Measurements from ENCODE around the gene HOXC10. TPM values are rescaled to one million over a fixed set of nuclear protein-coding genes. Genes with fewer than 3 reads are reported as not detected.

The HOXC10 gene
- total and polyA plus RNA-seq, 2 experiments from 2014 or later, result not detected

DNA sequence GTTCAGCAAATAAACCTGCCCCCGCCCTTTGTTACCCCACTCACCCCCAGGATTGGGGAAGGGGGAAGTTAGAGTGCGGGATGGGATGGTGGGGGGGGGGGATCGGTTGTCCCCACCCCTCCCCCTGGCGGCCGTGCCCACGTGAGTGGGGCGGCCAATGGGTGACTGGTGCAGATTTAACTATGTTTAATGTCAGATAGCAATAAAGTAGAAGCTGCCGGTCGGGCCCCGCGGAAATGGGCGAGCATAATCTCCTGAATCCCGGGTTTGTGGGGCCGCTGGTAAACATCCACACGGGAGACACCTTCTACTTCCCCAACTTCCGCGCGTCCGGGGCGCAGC is 30.3 kb upstream of the HOXC10 start, which contains the start of gene HOXC12:
Gene HOXC12, plus strand, starts transcription at position 210 of the 342 bp plus-strand sequence. Its CDS starts 27 bp downstream, at position 237.
- H4K20me1 ChIP-seq (replicated peaks; ENCODE audit: insufficient read depth), result peaks cover 49% of the 10 kb centered on the region
- H3K27me3 ChIP-seq (ENCODE audit: insufficient read depth), result peaks cover 100% of the 10 kb centered on the region
- DNase-seq (ENCODE audit: low spot score), result peak; percentile 42
- H3F3A ChIP-seq (replicated peaks; ENCODE audit: low read depth), result peaks cover 53% of the 10 kb centered on the region
- no peak within 1 kb of the TSS for H3K27ac Mint-ChIP-seq
- no peak within 1 kb of the TSS for H2AFZ ChIP-seq
- H3K36me3 ChIP-seq (ENCODE audit: insufficient read depth), result no peaks in the 10 kb centered on the region; the same call in 1 of the 2 replicates
- H3K9me2 ChIP-seq (ENCODE audit: insufficient read depth), result no peaks in the 10 kb centered on the region
- H3K9me3 Mint-ChIP-seq, result peaks cover 6% of the 10 kb centered on the region
- peaks cover 98% of the 10 kb centered on the region for H3K27me3 Mint-ChIP-seq (ENCODE audit: insufficient read depth, low read depth, poor library complexity)
- ATAC-seq, result no peak
- H3K4me1 ChIP-seq (ENCODE audit: insufficient read depth), result peaks cover 22% of the 10 kb centered on the region
- TF ChIP-seq CREB1 (CRISPR knock-in tag; IDR thresholded peaks at IDR 0.05; ENCODE audit: low read depth) (no peak), EZH2phosphoT487 (IDR thresholded peaks at IDR 0.05; ENCODE audit: unreplicated experiment) (no peak), ZNF462 (CRISPR knock-in tag; IDR thresholded peaks at IDR 0.05) (no peak), ZNF114 (CRISPR knock-in tag; IDR thresholded peaks at IDR 0.05) (no peak)
- peaks cover 3% of the 10 kb centered on the region; the same call in 1 of the 3 replicates for H3K36me3 Mint-ChIP-seq (ENCODE audit: low read depth)
- no peak within 1 kb of the TSS for H3K4me3 Mint-ChIP-seq
- H3K27ac ChIP-seq (ENCODE audit: low read depth), result no peak within 1 kb of the TSS
- peak within 1 kb of the TSS; percentile 35; the same call in 1 of the 2 replicates for H3K4me3 ChIP-seq
- peak within 1 kb of the TSS; percentile 43 for H3K4me2 ChIP-seq
- H3K79me2 ChIP-seq (replicated peaks; ENCODE audit: insufficient read depth), result no peaks in the 10 kb centered on the region
- peaks cover 27% of the 10 kb centered on the region for H3K4me1 Mint-ChIP-seq

GRCh38 chr12:53955036-53955775 is 29.7 kb upstream of the HOXC10 start:
- H3K36me3 Mint-ChIP-seq (ENCODE audit: low read depth), result peaks cover 3% of the 10 kb centered on the region; the same call in 1 of the 3 replicates
- H3K36me3 ChIP-seq (ENCODE audit: insufficient read depth), result no peaks in the 10 kb centered on the region; the same call in 1 of the 2 replicates
- no peak overlapping the region for H3K4me3 Mint-ChIP-seq
- peaks cover 100% of the 10 kb centered on the region for H3K27me3 ChIP-seq (ENCODE audit: insufficient read depth)
- H3K4me1 Mint-ChIP-seq, result peaks cover 27% of the 10 kb centered on the region
- H3K9me3 Mint-ChIP-seq, result peaks cover 6% of the 10 kb centered on the region
- H3K4me2 ChIP-seq, result peak overlapping the region; percentile 43; the same call in 1 of the 2 replicates
- peaks cover 53% of the 10 kb centered on the region for H4K20me1 ChIP-seq (replicated peaks; ENCODE audit: insufficient read depth)
- H3K4me3 ChIP-seq, result peak overlapping the region; percentile 35; the same call in 1 of the 2 replicates
- H3K27me3 Mint-ChIP-seq (ENCODE audit: insufficient read depth, low read depth, poor library complexity), result peaks cover 98% of the 10 kb centered on the region
- peaks cover 19% of the 10 kb centered on the region for H3K4me1 ChIP-seq (ENCODE audit: insufficient read depth)
- H3K27ac Mint-ChIP-seq, result no peak overlapping the region
- DNase-seq (ENCODE audit: low spot score) (peak; percentile 50), ATAC-seq (peak; percentile 3; the same call in 2 of the 3 replicates)
- no peaks in the 10 kb centered on the region for H3K9me2 ChIP-seq (ENCODE audit: insufficient read depth)
- H3F3A ChIP-seq (replicated peaks; ENCODE audit: low read depth), result peaks cover 58% of the 10 kb centered on the region
- no peak overlapping the region for H2AFZ ChIP-seq
- no peak overlapping the region for H3K27ac ChIP-seq (ENCODE audit: low read depth)
- TF ChIP-seq EZH2 (IDR thresholded peaks at IDR 0.05; ENCODE audit: low read depth, unreplicated experiment) (peak; percentile 97), ETS1 (IDR thresholded peaks at IDR 0.05) (no peak), EZH2phosphoT487 (IDR thresholded peaks at IDR 0.05; ENCODE audit: unreplicated experiment) (peak; percentile 98)
- no peaks in the 10 kb centered on the region for H3K79me2 ChIP-seq (replicated peaks; ENCODE audit: insufficient read depth)

All from GM23338 (cell line).